Measurements from ENCODE around the gene SLC26A6. TPM values are rescaled to one million over a fixed set of nuclear protein-coding genes. Genes with fewer than 3 reads are reported as not detected.

Gene SLC26A6
- total and polyA plus RNA-seq, 11 donors, result 6.7 to 14.6 (median 9.9) TPM

DNA sequence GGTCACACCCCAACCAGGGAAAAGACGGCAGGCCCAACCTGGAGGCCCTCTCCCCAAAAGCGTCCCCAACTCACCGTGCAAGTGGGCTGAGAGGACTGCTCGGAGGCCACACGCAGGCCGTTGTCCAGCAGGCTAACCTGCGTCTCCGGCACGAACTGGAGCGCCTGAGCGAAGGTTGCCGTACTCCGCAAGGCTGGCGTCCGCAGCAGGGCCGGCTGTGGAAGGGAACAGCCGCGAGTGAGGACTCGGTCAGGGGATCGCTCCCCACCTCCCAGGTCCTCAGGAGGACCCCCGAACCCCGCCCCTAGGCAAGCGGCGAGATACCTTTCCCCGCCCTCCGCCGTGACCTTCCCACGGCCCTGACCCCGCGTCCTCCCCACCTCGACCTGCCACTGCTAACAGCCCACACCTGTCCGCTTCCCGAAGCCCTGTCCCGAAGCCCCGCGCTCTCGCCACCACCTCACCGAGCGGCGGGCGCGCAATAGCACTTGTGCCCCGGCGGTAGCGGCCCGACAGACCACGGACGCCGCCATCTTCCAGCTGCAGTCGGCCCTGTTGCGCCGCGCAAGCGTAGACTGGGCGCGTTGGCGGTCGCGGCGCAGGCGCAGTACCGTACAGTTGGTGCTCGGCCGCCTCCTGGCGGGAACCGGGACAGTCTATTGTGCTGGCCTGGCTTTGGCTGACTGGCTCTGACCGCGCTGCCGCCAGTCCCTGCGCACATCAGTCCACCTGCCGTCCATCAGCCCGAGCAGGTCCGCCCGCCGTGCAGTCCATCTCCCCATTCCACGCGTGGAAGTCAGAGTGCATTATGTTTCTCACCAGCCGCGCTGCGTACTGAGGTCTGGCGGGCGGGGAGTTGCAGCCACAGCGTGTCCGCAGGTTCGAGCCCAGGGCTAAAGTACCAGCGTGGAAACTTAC lies 25.9 kb downstream of the SLC26A6 start, which contains the start of gene UQCRC1:
Gene UQCRC1, minus strand, starts transcription at position 559 of the 918 bp plus-strand sequence. Its CDS starts 26 bp downstream, at position 533.
- Histone ChIP-seq H3K4me1 (peaks cover 0 to 51% (median 19%) of the 10 kb centered on the region in 12 donors), H3K9me3 (no peaks in the 10 kb centered on the region), H3K4me3 (peak within 1 kb of the TSS; percentile 65 to 98 (median 84)), H3K27me3 (no peaks in the 10 kb centered on the region), H3K27ac (peak within 1 kb of the TSS; percentile 83 to 98 (median 94)), H3K36me3 (peaks cover 0 to 39% (median 32%) of the 10 kb centered on the region in 9 donors)
- ATAC-seq (peak; percentile 99), DNase-seq (peak; percentile 92 to 97 (median 94))
- intact Hi-C loops (cut with DNase I), result loop anchor here in 6 of 10 donors (1.0 to 5.0 kb wide), 5 partner anchors 25 to 52 kb away; partner anchors contain the start of genes PFKFB4 (in 2 of the 6), SLC26A6 (in 2 of the 6) and UCN2 (in 1 of the 6)
- peak; percentile 85 to 89 for TF ChIP-seq POLR2A (IDR thresholded peaks at IDR 0.05)
- TF ChIP-seq, protein P1, sequence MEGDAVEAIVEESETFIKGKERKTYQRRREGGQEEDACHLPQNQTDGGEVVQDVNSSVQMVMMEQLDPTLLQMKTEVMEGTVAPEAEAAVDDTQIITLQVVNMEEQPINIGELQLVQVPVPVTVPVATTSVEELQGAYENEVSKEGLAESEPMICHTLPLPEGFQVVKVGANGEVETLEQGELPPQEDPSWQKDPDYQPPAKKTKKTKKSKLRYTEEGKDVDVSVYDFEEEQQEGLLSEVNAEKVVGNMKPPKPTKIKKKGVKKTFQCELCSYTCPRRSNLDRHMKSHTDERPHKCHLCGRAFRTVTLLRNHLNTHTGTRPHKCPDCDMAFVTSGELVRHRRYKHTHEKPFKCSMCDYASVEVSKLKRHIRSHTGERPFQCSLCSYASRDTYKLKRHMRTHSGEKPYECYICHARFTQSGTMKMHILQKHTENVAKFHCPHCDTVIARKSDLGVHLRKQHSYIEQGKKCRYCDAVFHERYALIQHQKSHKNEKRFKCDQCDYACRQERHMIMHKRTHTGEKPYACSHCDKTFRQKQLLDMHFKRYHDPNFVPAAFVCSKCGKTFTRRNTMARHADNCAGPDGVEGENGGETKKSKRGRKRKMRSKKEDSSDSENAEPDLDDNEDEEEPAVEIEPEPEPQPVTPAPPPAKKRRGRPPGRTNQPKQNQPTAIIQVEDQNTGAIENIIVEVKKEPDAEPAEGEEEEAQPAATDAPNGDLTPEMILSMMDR (IDR thresholded peaks at IDR 0.05), result peak; percentile 58 to 91 (median 79)
- WGBS, 4 donors, result 2 to 5% (median 2%) methylated on average over 31 to 86 of the region's 86 CpGs

DNA sequence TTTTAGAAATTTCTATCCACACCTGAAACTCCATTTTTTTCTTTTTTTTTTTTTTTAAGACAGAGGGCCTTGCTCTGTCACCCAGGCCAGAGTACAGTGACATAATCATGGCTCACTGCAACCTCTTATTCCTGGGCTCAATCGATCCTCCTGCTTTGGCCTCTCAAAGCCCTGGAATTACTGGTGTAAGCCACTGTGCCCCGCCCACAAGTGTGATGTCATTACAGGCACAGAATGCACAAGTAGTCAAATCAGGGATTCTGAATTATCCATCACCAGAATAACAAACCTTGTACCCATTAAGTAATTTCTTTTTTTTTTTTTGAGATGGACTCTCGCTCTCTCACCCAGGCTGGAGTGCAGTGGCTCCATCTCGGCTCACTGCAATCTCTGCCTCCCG lies 27.7 kb downstream of the SLC26A6 start:
- Histone ChIP-seq H3K9me3 (no peaks in the 10 kb centered on the region), H3K27me3 (no peaks in the 10 kb centered on the region), H3K4me3 (peak overlapping the region in 1 of 12 donors; percentile 73), H3K27ac (no peak overlapping the region), H3K36me3 (peaks cover 0 to 57% (median 51%) of the 10 kb centered on the region in 9 donors), H3K4me1 (peaks cover 0 to 68% (median 19%) of the 10 kb centered on the region in 12 donors)
- TF ChIP-seq, protein P1 (IDR thresholded peaks at IDR 0.05), result no peak
- no peak for TF ChIP-seq POLR2A (IDR thresholded peaks at IDR 0.05)
- no peak for ATAC-seq
- 91 to 96% (median 94%) methylated on average over 5 of the region's 5 CpGs for WGBS, 4 donors
- intact Hi-C loops (cut with DNase I), result loop anchor here in 3 of 10 donors (5.0 kb wide), 2 partner anchors 45 to 50 kb away; partner anchors contain the start of genes PFKFB4 (in 2 of the 3) and UCN2 (in 1 of the 3)
- DNase-seq, result peak in 1 of 5 donors; percentile 36

DNA sequence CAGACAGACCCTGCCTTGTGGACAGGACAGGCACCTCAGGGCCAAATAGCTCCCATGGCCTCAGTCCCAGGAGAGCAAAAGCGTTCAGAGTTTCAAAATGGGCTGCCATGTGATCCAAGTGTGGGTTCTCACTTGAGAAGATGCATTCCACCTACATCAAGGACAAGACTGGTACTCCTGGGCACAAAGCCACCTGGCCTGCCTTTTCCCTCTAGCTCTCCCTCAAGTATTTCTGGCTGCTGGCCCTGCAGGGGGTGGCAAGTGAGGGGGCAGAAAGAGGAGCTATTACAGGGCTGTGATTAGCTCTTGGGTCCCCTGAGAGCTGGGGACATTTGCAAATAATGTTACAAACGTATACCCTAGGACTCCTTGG lies 33.7 kb downstream of the SLC26A6 start:
- H3K27me3 ChIP-seq, result no peaks in the 10 kb centered on the region
- TF ChIP-seq, protein P1 (IDR thresholded peaks at IDR 0.05), result no peak
- TF ChIP-seq POLR2A (IDR thresholded peaks at IDR 0.05), result no peak
- DNase-seq (peak; percentile 70 to 91 (median 79)), ATAC-seq (peak; percentile 6 to 33 (median 28))
- H3K36me3 ChIP-seq, result peaks cover 0 to 93% (median 79%) of the 10 kb centered on the region in 9 donors
- intact Hi-C loops (cut with DNase I), result loop anchor here in 2 of 10 donors (5.0 kb wide), 1 partner anchor 39 kb away; the partner anchor contains the start of gene UCN2 (in 2 of the 2)
- 18 to 34% (median 30%) methylated on average over 2 of the region's 2 CpGs for WGBS, 4 donors
- peak overlapping the region in 10 of 12 donors; percentile 34 to 97 (median 82) for H3K27ac ChIP-seq
- H3K9me3 ChIP-seq, result no peaks in the 10 kb centered on the region
- H3K4me3 ChIP-seq, result no peak overlapping the region
- H3K4me1 ChIP-seq, result peaks cover 8 to 92% (median 48%) of the 10 kb centered on the region in 12 donors
